DMS114 treated with DMSO at 0.1 percent for 48 hours (cell line): ENCODE measurements around the gene PACRGL.
A peak's percentile ranks its signal among the peaks of the same experiment; 100 is the strongest.
"Not testable (repeated sequence)": the region's sequence is repeated elsewhere in the genome, so short reads cannot be mapped to it uniquely, and the experiment has no call there.

Source experiments
- DNase-seq: peaks from one replicate; lab custom pipeline; 2025; ENCODE audit not compliant: unreplicated experiment; lab: John Stamatoyannopoulos, UW

PACRGL gene

DNA sequence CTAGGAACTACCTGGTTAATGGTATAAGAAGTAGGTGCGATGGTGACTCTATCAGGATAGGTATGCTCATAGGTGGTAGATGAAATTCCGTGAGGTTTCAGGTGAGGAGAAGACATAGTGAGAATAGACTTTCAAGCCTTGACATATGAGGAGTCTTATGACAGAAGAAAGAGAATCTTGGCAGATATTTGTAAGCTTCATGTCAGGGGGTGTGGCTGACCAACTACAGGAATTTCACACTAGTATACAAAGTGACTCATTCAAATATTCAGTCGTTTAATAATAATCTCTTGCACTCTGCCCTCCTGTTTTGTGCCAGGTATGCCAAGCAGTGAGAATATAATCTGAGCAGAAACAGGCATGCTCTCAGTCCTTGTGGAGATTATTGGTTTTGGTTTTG, 22.8 kb downstream of the PACRGL start:
- DNase-seq = no peak

DNA sequence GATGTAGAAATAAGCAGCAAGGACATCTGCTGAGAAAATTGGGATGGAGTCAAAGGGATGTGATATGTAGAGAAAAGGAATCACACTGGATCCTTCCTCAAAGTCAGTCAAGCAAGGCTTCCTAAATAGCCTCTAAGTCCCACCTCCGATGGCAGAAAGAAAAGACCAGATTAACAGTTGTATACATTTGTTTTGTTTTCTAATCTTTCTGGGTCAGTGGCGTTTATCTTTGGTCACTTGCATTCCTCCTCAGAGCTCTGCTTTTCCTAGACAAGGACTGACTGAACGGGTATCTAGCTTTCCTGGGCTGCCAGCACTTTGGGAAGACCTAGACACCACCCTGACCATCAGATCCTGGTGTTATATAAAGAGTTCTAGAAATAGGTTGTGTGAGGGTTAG, 23.2 kb downstream of the PACRGL start:
- DNase-seq = no peak

DNA sequence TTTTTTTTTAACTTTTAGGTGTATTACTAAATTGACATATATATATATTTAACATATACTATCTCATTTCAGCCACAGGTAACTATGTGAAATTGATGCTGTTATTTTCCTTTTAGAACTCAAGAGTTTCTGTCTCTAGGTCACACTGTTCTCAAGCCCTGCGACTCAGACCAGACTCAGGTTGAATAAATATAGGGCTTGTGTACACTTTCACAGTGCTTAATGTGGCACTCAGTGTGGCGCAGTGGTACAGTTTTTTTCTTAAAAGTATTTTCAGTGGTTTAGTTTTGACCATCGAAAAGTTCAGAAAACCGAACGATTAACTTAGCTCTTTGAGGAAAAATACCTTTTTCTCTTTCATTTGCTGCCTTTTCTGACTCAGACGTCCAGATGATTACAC, 24.7 kb downstream of the PACRGL start:
- no peak for DNase-seq

DNA sequence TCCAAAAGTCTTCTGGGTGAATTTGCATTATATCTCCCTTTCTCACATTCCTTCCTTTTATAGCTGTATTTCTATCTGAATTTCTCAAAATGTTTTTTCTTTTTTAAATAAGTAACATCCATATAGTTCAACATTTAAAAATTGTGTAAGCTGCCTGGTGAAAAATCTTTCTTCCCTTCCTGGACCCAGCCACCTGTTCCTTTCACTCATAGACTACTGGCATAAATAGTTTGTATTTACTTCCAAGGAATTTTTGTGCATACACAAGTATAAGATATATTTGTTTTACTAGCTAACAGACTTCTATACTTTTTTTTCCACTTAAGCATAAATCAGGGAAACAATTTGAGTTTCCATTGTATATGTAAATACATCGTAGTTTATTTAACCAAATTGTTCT, 35.7 kb downstream of the PACRGL start:
- DNase-seq = no peak

DNA sequence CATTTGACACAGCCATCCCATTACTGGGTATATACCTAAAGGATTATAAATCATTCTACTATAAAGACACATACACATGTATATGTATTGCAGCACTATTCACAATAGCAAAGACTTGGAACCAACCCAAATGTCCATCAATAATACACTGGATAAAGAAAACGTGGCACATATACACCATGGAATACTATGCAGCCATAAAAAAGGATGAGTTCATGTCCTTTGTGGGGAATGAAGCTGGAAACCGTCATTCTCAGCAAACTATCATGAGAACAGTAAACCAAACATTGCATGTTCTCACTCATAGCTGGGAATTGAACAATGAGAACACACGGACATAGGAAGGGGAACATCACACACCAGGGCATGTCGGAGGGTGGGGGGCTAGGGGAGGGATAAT, 45.7 kb downstream of the PACRGL start:
- DNase-seq = not testable (repeated sequence)

DNA sequence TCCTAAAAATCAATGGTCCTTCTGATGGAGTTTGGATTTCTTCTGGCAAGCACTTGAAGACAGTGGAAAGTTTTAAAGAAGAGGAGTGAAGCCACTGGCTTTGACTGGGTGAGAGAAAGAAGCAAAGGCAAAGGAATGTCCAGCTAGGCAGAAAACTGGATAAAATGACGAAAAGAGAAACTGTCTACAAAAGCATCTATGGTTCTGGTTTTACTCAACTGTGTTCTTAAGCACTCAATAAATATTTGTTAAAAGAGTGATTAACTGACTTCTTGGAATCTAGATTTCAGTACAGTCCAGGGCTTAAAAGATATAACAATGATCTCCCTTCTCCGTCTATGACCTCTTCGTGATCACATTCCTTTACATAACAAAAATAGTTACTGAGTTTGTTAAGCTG, 52.4 kb downstream of the PACRGL start:
- no peak for DNase-seq

DNA sequence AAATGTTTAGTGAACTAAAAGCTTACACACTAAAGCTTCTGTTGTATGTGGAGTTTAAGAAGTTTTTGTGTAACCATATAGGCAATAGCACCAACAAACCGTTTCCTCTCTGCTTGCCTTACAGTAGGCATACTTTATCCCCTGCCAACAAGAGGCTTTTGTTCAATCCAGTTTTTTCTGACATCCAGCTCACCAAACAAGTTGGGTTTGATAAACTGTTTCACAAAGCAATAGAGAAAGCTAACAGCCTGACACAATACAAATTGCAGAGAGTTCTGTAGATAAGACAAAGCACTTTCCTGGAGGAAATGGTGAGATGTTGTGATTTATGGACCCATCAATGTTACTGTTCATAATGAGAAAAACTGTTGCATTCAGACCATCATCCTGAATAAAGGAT, 53.8 kb downstream of the PACRGL start:
- no peak for DNase-seq

DNA sequence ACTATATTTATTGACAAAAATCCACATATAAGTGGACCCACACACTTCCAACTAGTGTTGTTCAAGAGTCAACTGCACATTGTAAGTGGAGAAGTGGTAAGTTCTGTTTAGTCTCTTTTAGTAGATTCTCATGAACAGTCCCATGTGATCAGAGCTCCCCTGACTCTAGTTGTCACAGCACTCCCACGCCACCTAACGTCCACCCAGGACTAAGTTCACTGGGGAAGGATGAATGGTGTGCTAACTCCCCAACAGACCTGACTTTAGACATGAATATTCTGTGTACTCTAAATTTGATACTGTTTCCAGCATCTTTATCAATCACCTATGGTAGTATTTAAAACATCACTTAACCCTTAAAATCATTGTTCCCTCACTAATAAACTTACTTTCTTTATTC, 59.8 kb downstream of the PACRGL start:
- no peak for DNase-seq

DNA sequence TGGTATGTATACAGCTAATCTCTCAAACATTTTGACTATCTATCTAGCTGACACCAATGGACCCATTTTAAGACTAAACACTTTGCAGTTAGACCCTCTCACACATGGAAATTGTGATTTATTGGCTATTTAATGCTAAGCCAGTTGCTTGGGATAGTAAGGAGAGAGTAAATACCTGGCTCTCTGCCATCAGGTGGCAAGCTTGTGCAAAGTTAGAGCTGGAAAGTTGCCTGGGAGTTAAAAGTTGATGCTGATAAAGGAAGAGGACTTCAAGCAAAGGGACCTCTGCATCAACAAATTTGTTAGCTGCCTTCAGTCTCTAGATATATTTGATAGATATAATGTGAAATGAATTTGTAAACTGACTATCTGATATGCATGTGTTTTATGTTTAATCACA, 61.1 kb downstream of the PACRGL start:
- no peak for DNase-seq

DNA sequence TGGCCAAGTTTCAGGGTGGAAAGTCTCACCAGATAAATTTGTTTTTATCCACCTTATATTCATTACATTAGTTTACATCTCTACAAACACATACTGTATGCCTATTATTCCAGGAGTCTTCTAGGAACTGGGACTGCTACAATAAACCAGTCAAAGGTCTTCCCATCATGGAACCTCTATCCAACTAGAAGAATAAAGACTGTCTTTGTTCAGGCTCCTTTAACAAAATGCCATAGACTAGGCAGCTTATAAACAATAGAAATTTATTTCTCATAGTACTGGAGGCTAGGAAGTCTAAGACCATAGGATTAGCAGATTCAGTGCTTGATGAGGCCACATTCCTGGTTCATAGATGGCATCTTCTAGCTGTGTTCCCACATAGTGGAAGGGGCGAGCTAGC, 61.6 kb downstream of the PACRGL start:
- DNase-seq = no peak

DNA sequence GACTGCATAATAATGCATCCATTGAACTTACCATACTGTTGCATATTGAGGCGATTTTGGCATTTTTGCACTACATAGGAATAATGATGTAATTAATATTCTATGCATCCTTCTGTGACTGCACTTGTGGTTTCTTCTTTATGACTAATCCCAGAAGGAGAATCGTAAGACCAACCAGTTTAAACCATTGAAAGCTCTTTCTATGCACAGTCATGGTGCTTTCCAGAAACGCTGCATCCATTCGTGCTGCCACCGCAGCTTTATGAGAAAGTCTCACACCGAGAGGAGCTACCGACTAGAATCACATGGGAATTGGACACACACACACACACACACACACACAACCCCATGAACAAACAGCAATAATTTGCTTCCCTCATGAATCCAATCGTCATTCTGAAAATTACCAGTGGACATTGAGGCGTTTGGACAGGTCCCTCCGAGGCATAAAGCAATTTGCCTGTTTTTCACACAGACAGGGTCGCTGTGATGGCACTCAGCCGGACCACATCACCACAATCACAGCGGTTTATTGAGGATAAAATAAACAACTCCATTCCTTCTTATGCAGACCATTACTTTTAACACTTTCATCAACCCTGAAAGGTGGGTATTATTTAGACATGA, 64.2 kb downstream of the PACRGL start:
- DNase-seq = no peak

DNA sequence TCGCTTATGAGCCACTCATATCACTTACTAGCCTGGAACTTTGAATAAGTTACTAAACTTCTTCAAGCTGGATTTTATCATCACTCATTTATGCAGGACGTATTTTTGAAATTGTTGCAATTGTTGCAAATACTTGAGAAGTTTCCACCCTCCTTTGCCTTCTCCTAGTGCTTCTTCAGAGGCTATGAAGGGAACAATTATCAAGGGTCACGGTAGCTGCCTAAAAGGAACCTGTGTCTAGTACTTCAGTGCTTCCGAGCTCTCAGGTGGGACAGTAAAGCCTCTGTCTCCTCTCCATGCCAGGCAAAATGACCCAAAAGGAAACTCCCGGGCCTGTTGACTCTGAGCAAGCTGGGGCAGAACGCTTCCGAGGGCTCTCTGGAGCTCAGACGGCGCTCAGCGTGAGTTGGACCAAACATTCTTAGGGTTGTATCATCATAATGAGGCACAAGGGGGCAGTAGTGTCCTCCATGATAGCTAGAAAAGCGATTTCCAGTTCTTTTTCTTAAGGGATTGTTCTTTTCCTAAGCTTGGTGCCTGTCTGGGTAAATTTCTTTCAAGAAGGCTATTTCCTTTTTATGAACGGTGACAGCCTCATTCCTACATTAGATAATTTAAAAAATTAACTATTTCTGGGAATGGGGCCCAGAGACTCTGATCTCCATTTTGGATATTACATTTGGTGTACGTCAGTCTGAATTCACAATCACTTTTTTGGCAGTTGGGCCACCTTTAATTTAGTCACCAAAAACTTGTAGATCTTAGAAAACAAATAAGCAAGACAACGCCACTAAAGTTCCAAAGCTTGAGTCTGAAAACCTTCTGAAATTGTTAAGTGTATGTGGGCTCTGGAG, 73.1 kb downstream of the PACRGL start:
- DNase-seq = peak; percentile 36

DNA sequence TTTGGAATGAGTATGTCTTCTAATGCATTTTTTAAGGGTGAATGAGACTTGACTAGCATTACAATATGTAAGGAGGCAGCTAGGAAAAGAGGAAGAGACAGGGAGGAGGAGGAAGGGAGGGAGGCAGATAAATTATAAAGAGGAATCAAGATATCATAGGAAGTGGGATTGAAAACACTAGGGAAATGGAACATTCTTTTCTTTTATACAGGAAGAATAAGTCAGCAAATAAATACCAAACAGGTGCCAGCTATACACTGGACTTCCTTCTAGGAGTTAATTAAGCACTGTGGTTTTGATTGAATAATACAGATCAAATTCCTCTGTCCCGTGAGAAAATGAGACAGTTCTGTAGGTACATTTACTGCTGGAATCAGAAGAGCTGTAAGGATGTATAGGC, 78.6 kb downstream of the PACRGL start:
- DNase-seq = no peak

DNA sequence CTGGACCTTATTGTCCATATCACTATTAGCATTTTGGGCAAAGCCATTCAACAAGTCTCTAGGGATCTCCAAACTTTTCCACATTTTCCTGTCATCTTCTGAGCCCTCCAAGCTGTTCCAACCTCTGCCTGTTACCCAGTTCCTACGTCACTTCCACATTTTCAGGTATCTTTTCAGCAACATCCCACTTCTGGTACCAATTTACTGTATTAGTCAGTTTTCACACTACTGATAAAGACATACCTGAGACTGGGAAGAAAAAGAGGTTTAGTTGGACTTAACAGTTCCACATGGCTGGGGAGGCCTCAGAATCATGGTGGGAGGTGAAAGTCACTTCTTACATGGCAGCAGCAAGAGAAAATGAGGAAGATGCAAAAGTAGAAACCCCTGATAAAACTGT, 82.9 kb downstream of the PACRGL start:
- not testable (repeated sequence) for DNase-seq

DNA sequence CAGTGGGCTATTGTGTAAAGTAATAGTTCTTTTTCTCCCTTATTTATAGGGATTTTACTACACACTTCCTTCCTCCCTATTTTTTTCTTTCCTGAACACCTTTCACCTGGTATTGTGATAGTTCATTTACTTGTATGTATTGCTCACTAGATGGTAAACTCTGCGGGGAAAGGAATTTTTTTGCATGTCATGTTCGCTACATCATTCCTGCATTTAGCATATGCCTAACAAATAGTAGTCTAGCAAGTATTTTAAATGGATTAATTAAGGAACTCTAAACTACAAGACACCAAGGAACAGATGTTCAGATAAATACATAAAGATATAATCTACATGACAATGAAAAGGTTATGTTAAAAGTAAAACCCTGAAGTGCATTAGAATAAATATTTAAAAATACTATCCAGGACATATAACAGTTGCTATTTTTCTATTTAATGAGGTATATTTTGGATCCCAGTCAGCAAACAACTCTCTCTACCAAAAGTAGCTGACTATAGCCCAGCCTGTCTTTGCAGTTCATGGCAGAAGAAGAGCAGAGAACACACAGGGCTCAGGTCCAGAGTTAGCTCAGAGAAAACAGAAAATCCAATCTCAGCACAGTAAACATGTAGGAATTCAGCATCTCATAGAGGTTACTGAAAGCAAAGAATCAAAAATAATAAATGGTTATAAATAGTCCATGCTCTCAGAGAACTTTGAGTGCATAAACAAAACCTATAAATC, 87.8 kb downstream of the PACRGL start:
- DNase-seq = no peak
